Measurements from ENCODE around the gene SPATA19.

SPATA19 gene

DNA sequence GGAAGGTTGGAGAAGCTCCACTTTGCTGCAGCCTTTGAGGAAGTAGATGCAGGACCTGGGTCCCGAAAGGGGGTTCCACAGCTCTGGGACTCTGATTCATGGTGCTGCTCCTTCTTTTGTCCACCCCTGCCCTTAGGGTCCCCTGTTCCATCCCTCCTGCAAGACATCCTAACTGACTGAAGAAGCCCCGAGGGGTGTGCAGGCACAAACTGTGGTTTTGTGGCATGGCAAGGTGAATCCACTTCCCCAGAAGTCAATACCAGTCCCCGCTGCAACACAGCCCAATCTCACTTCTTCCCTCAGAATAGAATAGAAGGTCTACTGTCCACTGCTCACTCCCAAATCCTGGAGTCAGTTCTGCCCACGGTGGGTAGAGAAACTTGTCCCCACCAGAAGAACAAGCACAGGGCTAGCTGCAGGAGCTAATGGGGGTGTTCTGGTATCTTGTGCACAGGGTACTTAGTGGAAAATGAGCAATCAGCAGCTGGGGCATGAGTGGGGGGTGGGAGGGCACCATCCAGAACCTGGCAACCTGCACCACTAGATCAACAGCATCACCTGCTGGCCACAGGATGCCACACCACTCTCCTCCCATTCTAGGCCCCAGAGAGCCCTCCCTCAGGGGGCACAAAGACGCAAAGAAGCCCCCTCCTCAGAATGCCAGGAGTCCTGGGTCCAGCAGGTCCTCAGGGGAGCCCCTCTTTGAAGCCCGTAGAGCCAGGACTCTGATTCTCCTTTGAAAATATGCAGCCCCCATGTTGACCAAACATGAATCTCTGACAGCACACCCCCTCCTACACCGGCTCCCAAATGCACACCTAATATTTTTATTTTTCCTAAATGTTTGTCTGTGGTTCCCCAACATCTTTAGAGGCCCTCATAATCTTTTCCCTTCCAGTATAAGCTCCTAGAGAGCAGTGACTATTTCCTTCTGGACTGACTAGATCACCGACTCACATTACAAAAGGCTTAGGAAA, 14.1 kb downstream of the SPATA19 start:
- no peak overlapping the region for H3K27ac ChIP-seq
- no peak for TF ChIP-seq ZFX (IDR thresholded peaks at IDR 0.05)
- TF ChIP-seq, protein P1, sequence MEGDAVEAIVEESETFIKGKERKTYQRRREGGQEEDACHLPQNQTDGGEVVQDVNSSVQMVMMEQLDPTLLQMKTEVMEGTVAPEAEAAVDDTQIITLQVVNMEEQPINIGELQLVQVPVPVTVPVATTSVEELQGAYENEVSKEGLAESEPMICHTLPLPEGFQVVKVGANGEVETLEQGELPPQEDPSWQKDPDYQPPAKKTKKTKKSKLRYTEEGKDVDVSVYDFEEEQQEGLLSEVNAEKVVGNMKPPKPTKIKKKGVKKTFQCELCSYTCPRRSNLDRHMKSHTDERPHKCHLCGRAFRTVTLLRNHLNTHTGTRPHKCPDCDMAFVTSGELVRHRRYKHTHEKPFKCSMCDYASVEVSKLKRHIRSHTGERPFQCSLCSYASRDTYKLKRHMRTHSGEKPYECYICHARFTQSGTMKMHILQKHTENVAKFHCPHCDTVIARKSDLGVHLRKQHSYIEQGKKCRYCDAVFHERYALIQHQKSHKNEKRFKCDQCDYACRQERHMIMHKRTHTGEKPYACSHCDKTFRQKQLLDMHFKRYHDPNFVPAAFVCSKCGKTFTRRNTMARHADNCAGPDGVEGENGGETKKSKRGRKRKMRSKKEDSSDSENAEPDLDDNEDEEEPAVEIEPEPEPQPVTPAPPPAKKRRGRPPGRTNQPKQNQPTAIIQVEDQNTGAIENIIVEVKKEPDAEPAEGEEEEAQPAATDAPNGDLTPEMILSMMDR (conservative IDR thresholded peaks at IDR 0.05): peak; percentile 83

DNA sequence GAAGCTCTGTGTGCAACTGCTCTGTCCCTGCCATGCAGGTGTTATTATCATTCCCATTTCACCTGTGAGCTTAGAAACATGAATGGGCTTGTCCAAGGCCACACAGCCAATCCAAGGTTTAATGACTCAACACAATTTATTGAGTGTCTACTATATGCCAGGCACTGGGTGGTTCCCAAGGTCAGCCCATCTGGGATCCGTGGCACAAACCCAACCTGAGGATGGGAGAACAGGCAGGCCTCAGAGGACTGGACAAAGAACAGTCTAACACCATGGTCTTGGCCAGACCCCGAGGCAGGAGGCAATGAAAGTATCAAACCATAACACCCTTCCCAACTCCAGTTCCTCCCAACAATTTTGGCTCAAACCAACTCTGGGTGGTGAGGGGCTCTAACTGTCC, 15.7 kb downstream of the SPATA19 start:
- H3K27ac ChIP-seq: no peak overlapping the region
- no peak for TF ChIP-seq ZFX (IDR thresholded peaks at IDR 0.05)
- TF ChIP-seq, protein P1 (conservative IDR thresholded peaks at IDR 0.05): no peak

DNA sequence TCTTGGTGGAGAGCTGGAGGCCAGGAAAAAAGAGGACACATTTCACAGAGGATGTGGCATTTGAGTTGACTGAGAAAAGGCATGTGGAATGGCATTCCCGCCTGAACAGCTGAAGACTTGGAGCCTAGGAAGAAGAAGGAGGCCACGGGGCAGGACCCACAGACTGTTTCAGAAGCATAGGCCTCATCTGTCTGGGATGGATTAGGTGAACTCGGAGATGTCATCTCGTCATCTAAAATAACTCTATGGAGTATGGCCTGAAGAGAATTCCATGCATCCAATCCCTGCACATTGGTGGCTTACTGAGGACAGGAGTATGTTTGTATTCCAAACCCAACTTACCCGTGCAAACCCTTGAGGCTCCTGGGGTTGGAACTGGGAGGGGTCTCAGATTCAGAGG, 16.4 kb downstream of the SPATA19 start:
- TF ChIP-seq, protein P1 (conservative IDR thresholded peaks at IDR 0.05): no peak
- TF ChIP-seq ZFX (IDR thresholded peaks at IDR 0.05): no peak
- H3K27ac ChIP-seq: no peak overlapping the region

DNA sequence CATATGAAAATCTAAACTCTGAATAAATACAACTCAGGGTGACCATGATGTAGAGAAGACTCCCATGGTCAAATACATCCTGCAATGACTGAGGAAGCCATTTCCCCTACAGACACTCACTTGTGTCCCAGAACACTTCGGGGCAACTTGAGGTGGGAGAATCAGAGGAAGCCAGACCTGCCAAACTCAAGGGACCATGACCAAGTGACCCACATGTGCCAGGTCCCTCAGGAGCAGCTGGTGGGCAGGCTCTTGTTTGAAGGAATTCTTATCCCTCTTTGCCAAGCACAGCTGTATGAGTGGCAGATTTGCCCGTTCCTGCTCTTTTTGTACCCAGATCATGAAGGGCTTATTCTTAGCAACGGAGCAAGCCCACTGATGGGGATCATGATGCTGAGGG, 17.8 kb downstream of the SPATA19 start:
- TF ChIP-seq, protein P1 (conservative IDR thresholded peaks at IDR 0.05): no peak
- no peak for TF ChIP-seq ZFX (IDR thresholded peaks at IDR 0.05)
- H3K27ac ChIP-seq: no peak overlapping the region

DNA sequence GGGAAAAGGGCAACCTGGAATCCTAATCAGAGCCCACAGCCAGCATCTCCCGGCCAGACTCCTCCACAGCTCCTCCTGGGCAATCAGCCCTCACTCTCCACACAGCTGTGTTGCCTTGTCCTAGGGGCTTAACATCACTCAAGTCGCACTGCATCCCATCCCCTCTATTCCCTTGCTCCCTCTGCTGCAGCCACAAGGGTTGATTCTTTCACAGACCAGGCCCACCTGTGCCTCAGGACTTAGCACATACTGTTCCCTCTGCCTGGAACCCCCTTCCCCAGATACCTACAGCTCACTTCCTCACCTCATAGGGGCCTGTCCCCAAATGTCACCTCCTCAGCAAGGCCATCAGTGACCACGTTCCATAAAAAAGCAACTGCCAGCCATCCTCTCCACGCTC, 18.4 kb downstream of the SPATA19 start:
- no peak overlapping the region for H3K27ac ChIP-seq
- TF ChIP-seq, protein P1 (conservative IDR thresholded peaks at IDR 0.05): no peak
- TF ChIP-seq ZFX (IDR thresholded peaks at IDR 0.05): no peak

DNA sequence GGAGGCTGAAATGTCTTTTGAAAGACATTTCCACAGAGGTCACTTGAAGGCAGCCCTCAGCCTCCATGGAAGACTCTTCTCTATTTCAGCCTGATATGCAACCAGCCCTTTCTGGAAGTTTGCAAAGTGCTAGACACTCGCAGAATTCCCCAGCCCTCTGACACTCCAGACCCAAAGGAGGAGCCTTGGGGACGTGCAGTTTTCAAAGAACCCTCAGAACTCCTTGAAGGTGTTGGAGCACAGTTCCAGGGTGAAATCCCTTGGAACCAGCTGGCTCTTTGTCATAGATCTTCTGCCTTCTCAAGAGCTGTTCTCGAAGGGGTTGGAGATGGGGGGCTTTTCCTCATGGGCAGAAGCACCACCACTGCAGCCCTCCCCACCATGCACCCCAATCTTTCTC, 19.6 kb downstream of the SPATA19 start:
- TF ChIP-seq, protein P1 (conservative IDR thresholded peaks at IDR 0.05): no peak
- TF ChIP-seq ZFX (IDR thresholded peaks at IDR 0.05): no peak
- H3K27ac ChIP-seq: no peak overlapping the region

DNA sequence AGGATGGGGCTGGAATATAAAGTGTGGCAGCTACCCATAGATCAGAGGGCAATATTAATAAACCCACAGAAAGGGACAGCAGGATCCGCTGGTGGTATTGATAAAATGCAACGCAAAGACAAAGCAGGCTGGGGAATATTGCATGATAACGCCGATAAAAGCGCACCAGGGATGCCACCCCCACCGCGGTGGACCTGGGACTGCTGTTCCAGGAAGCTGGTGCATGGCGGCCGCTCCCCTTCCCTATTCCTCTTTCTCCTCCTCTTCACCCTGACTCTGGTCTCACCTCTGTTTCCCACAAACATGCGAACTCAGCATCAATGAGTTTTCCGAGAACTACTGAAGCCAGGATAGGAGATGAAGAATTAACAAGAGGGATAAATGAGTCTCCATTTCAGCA, 20.2 kb downstream of the SPATA19 start:
- TF ChIP-seq ZFX (IDR thresholded peaks at IDR 0.05): no peak
- no peak overlapping the region for H3K27ac ChIP-seq

Data from C4-2B (cell line).